Fibroblast of skin of abdomen (primary cell): Measurements from ENCODE around the gene NUDT14. TPM values are rescaled to one million over a fixed set of nuclear protein-coding genes. Genes with fewer than 3 reads are reported as not detected.

ENCODE experiments used
- DNase-seq: peaks from one replicate; pipeline ENCODE4 v3.0.0-alpha.2; 2013
- polyA plus RNA-seq, 2 experiments: library from polyadenylated mRNA; unstranded; fragments of 120-200 nt; gene quantifications; one replicate each; pipeline ENCODE4 v1.2.1, GENCODE V29; 2013; ENCODE audit not compliant: insufficient read length in 2 of 2

NUDT14 gene
- 6.4 TPM for polyA plus RNA-seq (2013, experiment 1 of 2; ENCODE audit: insufficient read length)
- polyA plus RNA-seq (2013, experiment 2 of 2; ENCODE audit: insufficient read length), result 6.4 TPM

DNA sequence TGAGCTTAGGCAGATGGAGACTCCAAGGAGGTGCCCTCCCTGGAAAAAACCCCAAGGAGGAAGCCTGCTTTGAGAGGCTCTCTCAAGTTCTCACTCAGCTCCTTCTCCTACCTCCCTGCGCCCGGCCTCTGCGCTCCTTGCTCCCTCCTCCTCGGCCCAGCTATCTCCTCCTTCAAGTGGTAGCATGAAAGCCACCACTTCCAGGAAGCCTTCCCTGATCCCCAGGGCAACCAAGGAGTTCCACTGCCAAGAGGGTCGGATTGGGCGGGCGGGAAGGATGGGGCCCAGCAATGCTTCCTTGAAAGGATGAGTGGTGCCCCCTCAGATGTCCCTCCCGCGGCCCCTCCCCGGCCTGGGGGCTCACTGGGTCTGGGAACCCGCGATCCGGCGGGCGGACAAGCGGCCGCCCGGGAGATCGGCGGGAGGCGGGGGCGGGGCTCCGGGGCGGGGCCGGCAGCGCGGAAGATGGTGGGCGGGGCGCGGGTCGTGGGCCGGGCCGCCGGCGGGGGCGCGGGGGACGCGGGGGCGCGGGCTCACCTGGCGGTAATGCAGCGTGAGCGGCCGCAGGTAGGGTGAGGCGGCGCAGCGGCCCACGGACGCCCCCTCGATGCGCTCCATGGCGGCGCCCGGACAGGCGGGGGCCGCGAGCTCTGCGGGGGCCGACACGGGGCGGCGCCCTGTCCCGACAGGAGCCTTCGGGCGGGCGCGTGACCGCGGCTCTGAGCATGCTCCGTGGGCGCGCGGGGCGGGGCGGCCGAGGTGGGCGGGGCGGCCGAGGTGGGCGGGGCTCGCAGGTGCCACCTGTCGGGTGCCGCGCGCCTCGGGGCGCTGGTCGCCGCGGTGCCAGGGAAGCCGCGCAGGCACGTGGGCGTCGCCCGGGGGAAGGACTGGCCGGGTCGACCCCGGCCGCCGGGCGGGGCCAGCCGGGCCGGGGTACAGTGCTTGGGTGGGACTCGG, at the start of gene NUDT14:
TSS of gene NUDT14 (minus strand) at position 721 of the 957 bp plus-strand sequence. CDS start at position 618, 103 bp downstream.
- DNase-seq, result peak; percentile 19

DNA sequence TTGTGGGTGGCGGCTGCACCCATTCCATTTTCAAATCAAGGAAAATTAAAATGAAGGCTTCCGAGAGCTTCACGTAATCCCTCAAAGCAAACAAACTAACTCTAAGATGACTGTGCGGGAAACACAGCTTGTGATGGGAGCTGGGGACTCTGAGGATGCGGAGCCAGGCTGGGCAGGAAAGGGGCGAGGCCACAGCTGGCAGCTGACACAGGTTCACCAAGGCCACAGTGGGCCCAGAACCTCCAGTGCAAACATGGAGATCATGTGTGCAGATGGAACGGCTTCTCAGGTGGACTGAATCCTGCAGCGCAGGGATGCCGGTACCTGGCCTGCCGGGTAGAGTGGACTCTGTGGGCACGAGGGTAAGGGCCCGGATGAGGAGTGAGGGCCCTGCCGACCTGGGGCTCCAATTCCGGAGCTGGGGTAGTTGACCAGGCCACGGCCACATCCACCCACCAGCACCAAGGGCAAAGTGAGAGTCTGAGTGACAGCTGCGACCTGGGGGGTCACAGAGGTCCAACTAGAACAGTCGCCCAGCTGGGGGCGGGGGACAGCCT, 48.1 kb upstream of the NUDT14 start:
- no peak for DNase-seq

DNA sequence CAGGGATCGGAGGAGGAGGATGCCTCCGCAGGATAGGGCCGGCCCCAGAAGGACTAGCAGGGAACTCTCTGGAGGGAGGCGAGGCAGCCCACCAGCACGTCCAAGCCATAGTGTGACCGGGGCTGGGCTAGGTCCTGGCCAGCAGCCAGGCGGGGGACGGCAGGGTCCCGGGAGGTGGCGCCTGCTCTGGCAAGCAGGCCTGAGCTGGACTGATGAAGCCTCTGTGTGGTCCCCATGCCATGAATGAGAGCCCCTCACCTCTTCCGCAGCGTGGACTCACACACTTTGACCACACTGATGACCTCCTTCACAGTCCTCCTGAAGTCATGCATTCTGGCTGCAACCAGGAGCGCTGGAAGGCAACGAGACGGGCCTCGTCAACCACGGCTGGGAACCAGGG, 47.5 kb upstream of the NUDT14 start:
- DNase-seq, result no peak

DNA sequence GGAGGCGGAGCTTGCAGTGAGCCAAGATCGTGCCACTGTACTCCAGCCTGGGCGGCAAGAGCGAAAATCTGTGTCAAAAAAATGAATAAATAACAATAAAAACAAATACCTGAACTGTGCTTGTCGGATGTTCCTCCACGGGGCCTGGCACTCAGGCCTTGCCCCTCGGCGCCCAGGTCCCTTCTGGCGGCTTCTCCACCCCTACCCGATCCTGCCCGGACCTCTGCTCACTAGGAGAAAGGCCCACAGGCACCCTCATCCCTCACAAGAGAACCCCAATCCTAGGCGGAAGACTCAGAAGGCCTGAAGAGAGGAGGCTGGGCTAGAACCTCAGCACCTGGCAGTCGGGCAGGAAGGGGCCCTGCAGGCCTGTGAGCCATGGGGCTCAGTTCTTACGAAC, 46.2 kb upstream of the NUDT14 start:
- no peak for DNase-seq

DNA sequence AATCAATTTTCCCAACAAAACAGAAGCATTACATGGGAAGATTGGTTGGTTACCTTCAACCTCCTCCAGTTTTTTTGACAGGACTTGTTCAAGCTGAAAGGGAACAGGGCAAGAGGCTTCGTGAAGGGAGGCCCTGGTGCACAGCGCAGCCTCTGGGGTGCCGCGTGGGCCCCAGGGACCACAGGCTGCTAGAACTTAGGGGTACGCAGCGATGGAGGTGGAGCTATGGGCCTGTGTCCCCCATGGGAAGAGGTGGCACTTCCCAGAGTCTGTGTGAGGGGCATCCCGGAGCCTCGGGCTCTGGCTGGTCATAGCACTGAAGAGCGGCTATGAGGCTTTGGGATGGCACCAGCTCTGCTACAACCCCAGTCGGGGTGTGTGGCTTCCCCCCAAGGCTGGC, 45.1 kb upstream of the NUDT14 start:
- no peak for DNase-seq

DNA sequence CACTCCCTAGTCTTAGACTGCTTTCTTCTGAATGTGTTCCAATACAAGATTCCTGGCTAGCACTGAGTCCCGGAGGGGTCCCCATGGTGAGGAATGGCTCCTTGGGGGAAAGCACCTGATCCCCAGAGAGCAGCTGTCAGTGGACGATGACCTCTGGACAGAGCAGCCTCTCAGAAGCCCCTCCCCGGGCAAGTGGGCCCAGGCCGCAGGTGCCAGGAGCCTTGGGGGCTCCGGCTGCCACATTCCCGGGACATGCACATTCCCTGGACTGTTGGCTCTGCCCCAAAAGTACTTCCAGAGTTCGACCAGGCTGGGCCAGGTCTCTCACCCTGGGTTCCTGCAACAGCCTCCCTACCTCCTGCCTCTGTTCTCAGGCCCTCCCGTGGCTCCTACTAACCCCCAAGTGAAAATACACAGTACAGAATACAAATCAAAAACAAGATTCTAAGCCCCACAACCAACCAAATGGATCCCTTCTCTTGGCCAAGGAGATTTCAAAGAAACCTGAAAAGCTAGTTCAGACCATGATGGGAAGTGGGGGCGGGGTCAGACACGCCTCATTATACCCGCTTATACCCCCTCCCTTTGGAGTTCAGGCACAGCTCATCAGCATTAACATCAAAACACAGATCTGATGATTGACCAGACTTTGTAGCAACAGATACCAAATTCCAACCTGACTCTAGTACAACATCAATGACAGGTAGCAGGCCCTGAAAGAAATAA, 43.9 kb upstream of the NUDT14 start:
- DNase-seq, result no peak

DNA sequence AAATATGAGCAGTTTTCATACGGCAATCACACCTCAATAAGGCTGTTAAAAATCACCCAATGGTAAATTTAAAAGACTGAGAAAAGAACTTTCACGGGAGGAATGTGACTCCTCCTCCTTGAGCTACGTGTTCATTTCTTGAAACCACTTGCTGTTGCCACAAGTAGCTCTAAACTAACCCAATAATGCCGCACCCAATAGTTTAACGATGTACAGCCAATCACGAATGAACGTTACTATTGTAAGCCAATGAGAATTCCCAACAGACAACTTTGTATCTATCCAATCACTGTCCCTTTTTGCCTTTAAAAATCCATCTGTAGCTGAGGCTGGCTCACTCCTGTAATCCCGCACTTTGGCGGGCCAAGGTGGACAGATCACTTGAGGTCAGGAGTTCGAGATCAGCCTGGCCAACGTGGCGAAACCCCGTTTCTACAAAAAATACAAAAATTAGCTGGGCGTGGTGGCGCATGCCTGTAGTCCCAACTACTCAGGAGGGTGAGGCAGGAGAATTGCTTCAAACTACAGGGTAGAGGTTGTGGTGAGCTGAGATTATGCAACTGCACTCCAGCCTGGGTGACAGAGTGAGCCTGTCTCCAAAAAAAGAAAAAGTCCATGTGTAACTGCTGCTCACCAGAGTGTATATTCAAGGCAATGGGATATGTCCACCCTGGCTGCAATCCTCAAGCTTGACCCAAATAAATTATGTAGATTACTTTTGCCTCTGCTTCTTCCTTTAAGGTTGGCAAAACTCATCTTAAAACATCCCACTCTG, 42.8 kb upstream of the NUDT14 start:
- DNase-seq, result no peak

DNA sequence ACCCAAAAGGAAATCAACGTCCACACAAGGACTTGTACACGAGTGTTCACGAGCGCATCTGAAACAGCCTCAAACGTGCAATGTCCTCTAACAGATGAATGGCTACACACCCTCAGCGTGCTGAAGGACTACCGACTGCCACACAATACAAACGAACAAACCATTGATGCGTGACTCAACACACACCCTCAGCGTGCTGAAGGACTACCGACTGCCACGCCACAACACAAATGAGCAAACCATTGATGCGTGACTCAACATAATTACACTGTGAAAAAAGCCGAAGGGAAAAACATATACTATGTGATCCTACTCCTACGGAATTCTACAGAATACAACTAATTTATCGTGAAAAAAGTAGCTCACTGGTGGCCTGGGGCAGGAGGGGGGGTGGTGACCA, 42.1 kb upstream of the NUDT14 start:
- DNase-seq, result no peak

DNA sequence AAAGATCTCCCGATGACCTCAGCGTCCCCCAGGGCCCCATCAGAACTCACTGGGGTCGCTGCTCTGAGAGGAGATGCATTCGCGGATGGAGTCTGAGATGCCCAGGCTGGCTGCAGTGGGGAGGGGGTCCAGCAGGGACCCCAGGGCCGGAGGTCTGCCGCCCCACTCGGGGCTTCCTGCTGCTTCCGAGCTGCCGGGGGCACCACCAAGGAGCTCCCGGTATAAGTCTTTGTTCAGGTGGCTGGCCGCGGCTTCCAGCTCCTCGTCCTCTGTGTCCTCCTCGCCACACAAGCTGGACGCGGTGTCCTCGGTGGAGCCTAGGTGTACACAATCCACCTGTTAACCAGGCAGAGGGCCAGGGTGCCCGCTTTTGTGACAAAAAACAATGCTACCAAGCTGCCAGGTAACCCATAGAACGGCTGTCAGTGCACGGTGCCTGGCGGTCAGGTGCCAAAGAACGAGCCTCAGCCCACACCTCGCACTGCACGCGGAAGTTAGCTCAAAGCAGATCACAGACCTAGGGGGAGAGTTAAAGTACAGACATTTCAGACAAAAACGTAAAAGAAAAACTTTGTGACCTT, 40.6 kb upstream of the NUDT14 start:
- DNase-seq, result no peak

DNA sequence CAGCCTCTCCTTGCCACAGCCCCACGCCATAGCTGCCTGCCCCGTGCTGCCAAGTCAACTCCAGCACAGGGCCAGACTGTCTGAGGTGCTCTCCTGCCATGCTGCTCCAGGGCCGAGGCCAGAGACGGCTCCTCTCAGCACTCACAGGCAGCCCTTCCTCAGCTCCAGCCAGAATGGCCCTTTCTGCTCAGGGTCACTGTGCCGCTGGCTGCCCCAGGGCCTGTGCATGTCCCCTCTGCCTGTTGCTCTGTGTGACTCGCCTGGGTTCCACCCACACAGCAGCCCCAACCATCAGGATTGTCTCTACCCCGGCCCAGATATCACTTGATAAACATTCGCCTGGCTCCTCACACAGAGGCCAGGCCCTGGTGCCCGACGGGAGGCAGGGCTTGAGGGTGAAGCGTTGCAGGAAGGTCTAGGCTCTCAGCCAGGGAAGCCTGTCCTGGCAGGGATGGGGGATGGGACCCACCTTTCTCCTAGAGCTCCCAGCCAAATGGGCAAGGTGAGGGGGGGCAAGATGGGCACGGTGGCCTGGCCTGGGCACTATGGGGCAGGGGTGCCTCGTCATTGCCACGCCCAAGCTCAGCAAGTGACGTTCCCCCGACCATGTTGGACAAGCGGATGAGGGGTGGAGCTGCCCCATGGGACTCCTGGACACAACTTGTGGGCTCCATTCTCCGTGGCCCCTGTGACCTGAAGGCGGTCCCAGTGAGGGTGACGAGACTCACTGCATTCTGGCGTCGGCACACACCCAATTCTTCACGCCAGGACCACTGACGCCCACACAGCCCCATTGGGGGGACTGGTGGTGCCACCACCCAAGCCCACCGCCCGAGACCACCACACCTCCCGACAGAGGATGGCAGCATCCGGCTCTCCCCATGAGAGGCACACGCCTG, 39.8 kb upstream of the NUDT14 start:
- no peak for DNase-seq

DNA sequence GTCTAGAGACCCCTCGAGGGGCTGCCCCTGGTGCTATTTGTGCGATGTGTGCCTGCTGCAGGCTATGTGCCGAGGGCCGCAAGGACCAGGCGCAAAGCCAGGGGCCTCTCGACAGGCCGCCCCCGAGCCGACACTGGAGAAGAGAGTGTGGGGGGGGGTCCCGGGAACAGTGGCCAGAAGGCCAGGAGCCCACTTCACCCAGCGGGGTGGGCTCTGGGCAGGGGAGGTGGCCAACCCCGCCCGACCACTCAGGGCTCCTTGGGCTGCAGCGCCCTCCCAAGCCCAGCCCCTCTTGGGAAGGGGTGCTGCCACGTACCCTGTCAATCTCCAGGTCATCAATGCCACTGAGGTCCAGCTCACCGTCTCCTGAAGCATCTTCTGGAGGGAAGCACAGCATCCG, 38.6 kb upstream of the NUDT14 start:
- DNase-seq, result no peak

DNA sequence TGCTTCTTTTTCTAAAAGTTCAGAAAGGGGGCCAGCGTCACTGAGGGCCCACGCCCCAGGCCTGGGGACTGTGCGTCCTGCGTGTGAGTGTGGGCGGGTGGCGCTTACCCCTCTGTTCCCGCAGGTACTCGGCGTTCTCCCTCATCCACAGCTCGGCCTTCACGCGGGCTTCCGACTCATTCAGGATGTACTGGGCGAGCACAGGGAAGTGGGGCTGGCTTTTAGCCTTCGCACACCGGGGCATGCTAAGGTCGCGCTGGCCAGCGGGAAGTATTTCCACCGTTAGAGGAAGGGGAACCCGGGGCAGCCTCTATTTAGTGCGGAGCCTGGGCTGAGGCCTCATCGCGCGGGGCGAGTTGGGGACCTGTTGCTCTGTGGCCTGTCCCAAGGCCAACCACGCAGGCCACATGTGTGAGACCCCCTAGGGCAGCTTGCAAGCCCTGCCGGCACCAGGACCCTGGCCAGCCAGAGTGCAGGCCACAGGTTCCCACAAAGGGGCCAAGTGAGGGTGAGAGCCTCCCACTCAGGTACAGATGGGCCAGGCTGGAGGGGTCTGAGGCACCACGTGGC, 38.0 kb upstream of the NUDT14 start:
- DNase-seq, result no peak

DNA sequence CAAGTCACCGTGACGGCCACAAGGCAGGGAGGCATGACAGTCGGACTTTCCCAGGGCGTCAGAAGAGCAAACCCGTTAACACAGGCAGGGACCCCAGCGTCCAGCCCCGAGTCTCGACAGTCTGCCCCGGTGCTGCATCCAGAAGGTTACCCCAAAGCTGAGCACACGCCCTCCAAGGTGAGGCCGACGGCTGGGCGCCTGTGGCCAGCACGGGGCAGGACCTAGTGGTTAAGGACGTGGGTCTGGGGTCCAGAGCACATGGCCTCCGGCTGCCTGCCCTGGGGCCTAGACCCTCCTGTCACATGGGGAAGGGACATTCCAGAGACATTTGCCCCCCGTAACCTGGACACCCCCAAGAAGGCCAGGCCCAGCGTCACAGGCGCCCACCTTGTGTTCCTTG, 37.5 kb upstream of the NUDT14 start:
- DNase-seq, result no peak

DNA sequence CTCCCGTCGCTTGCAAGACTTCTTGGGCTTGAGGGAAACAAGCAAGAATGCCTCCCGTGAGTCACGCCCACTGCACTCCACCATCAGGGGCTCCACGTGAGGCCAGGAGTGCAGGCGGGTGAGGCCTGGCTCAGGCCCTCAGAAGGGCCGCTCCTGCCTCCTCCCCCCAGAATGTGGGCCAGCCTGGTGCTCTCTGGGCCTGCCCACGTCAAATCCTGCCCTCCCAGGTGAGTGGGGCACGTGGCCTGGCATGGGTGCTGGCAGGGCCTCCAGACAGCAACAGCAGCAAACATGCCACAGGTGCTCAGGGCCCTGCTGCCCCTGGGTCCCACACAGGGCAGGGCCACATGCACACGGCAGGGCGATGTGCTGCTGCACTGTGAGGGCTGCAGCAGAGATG, 36.7 kb upstream of the NUDT14 start:
- no peak for DNase-seq

DNA sequence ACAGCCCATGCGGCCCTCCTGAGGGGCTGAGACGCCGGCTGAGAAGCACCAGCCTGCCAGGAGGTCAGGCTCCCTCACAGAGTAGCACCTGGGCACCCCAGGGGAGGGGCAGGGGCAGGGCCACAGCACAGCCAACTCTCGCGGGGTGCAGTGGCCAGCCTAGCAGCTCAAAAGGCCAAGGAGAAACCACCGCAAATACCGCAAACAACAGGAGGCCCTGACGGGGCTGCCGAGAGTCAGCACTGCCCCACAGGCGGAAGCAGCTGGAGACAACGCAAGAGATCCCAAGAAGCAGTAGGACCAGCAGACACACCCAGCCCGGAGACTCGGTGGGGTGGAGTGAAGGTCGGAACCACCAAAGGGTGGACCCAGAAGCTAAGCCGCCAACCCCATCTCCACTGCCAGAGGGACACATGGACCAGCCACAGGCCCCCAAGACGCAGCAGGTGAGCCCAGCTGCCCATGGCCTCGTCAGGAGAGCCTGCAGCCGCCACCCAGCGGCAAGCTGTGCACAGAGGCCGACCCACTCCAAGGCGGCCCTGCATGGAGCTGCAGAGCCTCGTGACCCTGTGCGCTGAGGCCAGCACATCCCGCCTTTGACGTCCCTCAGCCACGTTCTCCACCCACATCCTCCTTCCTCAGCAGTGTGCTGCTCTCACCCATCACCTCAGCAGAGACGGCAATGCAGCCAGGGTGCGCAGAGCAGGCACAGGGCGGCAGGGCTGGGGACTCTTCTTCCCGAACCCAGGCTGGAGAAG, 35.6 kb upstream of the NUDT14 start:
- no peak for DNase-seq

DNA sequence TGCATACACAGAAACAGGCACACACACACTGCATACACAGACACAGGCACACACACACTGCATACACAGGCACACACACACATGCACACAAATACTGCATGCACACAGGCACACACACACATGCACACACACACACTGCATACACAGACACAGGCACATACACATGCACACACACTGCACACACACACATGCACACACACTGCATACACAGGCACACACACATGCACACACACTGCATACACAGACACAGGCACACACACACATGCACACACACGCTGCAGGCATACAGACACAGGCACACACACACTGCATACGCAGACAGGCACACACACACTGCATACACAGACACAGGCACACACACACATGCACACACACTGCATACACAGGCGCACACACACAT, 34.5 kb upstream of the NUDT14 start:
- DNase-seq, result no peak

DNA sequence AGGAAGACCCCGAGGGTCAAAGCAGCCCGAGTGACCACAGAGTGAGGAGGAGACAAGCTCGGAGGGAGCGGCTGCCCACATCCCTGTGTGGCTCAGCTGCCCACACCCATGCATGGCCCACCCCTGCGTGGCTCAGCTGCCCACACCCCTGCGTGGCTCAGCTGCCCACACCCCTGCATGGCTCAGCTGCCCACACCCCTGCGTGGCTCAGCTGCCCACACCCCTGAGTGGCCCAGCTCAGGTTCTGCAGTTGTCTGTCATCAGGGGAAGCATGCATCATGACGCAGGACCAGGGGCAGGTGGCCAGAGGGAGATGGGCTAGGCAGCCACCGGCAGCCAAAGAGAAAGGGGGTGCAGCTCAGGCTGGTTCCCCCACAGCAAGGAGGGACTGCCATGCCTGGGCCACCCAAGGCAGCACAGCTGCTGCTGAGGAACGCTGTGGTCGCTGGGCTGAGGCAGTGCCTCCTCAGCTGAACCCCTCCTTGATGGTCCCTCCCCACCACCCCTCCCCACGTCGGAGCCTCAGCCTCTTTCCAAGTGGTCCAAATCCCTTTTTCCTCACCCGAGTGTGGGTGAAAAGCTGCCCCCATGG, 33.3 kb upstream of the NUDT14 start:
- no peak for DNase-seq

DNA sequence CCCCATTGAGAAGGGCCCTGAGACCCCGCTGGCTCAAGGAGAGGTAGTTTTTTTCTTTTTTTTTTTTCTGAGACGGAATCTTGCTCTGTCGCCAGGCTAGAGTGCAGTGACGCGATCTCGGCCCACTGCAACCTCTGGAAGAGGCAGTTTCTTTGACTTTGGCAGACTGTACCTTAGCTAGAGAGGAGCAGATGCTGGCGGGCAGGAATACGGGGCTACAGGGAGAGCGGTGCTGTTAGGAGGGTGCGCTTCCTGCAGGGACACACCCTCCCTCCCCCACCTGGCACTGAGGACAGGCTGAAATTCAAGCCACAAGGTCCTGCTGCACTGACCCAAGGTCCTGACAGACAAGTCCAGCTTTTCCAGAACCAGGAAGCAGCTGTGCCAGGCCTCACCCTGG, 32.2 kb upstream of the NUDT14 start:
- DNase-seq, result no peak

DNA sequence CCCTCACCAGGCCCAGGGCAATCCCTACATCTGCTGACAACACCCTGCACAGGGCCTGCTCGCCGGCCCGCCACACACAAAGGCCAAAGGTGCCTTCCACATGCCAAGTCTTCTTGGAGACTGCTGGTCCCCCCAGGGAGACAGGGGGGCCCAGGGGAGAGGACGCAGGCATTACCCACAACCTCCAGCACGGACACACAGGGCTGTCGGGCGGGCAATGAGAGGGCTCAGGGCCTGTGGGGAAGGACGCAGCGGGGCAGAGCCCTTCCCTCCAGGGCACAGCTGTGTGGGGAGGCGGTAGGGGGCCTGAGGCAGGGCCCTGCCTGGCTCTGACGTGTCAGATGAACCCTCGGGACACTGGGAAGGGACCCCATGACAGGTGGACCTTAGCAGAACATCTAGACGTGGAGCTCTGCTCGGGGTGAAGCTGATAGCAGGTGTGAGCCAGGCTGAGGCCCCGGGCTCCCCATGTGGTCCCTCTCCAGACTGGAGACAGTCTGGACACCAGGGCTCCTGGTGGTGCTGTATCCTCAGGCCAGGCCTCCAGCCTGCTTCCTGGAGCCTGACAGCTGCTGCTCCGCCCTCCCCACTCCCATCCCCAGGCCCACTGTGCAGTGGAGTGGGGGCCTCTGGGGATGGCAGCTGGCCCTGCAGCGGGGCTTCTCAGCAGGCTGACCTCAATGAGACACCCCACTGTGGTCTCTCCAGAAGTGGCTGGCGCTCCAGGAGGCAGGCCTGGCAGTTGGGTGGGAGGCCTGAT, 31.6 kb upstream of the NUDT14 start:
- no peak for DNase-seq
